GM15510 (cell line): ENCODE data around the gene TP53TG3B.
"Not testable (repeated sequence)": the region's sequence is repeated elsewhere in the genome, so short reads cannot be mapped to it uniquely, and the experiment has no call there.

Experiments
- POLR2A ChIP-seq: IDR thresholded peaks from 3 replicates; pipeline ENCODE4 v1.6.1; 2011; ENCODE audit warnings: borderline replicate concordance; ENCODE audit not compliant: insufficient read length; ENCODE audit errors: extremely low read depth

The TP53TG3B gene, protein sequence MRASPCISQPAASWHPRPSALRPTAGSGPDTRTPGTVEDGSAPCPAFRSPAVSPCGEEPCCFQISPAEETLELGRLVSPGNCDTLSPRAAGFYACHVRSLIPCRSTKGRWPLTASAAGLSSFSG

DNA sequence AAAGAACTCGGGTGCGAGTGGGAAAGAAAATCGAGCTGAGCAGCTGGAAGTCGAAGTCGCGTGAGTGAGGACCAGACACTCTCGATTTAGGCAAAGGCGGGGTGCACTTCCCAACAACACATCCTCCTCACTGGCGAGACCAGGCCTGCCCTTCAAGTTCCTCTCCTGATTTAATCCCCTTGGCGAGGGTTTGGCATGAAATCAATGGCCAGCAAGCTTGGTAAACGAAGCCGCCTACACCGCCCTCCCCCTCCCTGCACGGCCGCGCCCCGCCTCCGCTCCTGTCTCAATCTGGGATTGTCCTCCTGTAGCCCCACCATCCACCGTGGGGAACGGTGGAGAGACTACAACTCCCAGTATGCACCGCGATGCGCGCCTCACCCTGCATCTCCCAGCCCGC, at the start of gene TP53TG3B:
Gene TP53TG3B (plus strand): TSS at position 301 of the 400 bp plus-strand sequence. CDS start 68 bp downstream, at position 369.
- TF ChIP-seq POLR2A, result not testable (repeated sequence)
